HG03571 (cell line): ENCODE data around the gene YES1.
"Not testable (repeated sequence)": the region's sequence is repeated elsewhere in the genome, so short reads cannot be mapped to it uniquely, and the experiment has no call there.

Experiments used
- ATAC-seq: cut with Tn5 transposase; IDR thresholded peaks from one replicate; pipeline ENCODE4 v1.9.1; 2021; ENCODE audit not compliant: unreplicated experiment

The YES1 gene

GRCh38 chr18:824179-824578 is 12.1 kb upstream of the YES1 start:
- no peak for ATAC-seq

- ATAC-seq, result no peak
Observed at GRCh38 chr18:820591-821165, 8.6 kb upstream of the YES1 start.

- no peak for ATAC-seq
Observed at GRCh38 chr18:816869-817268, 4.8 kb upstream of the YES1 start.

- no peak for ATAC-seq
Observed at GRCh38 chr18:816088-816653, 4.1 kb upstream of the YES1 start.

GRCh38 chr18:815353-815752 is 3.3 kb upstream of the YES1 start:
- ATAC-seq, result no peak

- no peak for ATAC-seq
Observed at GRCh38 chr18:814300-815084, 2.5 kb upstream of the YES1 start.

GRCh38 chr18:813172-814071 is 1.4 kb upstream of the YES1 start:
- ATAC-seq, result peak; percentile 5

GRCh38 chr18:812376-813171 is 532 bp upstream of the YES1 start:
- peak; percentile 38 for ATAC-seq

- ATAC-seq, result peak; percentile 10
Observed at GRCh38 chr18:811182-811891, 705 bp downstream of the YES1 start.

- ATAC-seq, result peak; percentile 25
Observed at GRCh38 chr18:809985-810642, 1.9 kb downstream of the YES1 start.

GRCh38 chr18:809228-809627 is 2.8 kb downstream of the YES1 start:
- ATAC-seq, result not testable (repeated sequence)

- ATAC-seq, result no peak
Observed at GRCh38 chr18:808502-808901, 3.5 kb downstream of the YES1 start.

- no peak for ATAC-seq
Observed at GRCh38 chr18:808086-808485, 4.0 kb downstream of the YES1 start.

- ATAC-seq, result peak; percentile 44
Observed at GRCh38 chr18:805755-806110, 6.3 kb downstream of the YES1 start.

GRCh38 chr18:805008-805754 is 6.9 kb downstream of the YES1 start:
- ATAC-seq, result peak; percentile 32

- no peak for ATAC-seq
Observed at GRCh38 chr18:801137-801536, 10.9 kb downstream of the YES1 start.

- ATAC-seq, result no peak
Observed at GRCh38 chr18:799943-800342, 12.1 kb downstream of the YES1 start.

GRCh38 chr18:795383-795782 is 16.7 kb downstream of the YES1 start:
- not testable (repeated sequence) for ATAC-seq

GRCh38 chr18:789397-789796 is 22.6 kb downstream of the YES1 start:
- no peak for ATAC-seq
